Measurements from ENCODE around the gene TBL2.
"Not testable (repeated sequence)": the region's sequence is repeated elsewhere in the genome, so short reads cannot be mapped to it uniquely, and the experiment has no call there.

TBL2 gene

DNA sequence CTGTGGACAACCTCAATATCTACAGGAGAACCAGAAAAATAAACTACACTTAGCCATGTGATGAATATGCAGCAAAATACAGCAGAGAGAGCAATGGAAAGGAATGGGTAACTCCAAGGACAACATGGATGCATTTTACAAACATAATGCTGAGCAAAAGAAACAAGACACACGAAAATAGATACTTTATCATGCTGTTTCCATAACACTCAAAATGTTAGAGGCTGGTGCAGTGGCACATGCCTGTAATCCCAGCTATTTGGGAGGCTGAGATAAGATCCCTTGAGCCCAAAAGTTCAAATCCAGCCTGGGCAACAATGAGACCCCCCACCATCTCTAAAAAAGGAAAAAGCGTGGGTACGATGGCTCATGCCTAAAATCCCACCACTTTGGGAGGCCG, 29.2 kb downstream of the TBL2 start:
- no peak overlapping the region for H3K4me3 ChIP-seq (ENCODE audit: low read depth, low read length)
- no peak for DNase-seq (ENCODE audit: low read depth)
- TF ChIP-seq, protein P1, sequence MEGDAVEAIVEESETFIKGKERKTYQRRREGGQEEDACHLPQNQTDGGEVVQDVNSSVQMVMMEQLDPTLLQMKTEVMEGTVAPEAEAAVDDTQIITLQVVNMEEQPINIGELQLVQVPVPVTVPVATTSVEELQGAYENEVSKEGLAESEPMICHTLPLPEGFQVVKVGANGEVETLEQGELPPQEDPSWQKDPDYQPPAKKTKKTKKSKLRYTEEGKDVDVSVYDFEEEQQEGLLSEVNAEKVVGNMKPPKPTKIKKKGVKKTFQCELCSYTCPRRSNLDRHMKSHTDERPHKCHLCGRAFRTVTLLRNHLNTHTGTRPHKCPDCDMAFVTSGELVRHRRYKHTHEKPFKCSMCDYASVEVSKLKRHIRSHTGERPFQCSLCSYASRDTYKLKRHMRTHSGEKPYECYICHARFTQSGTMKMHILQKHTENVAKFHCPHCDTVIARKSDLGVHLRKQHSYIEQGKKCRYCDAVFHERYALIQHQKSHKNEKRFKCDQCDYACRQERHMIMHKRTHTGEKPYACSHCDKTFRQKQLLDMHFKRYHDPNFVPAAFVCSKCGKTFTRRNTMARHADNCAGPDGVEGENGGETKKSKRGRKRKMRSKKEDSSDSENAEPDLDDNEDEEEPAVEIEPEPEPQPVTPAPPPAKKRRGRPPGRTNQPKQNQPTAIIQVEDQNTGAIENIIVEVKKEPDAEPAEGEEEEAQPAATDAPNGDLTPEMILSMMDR (conservative IDR thresholded peaks at IDR 0.05; ENCODE audit: low read depth, low read length), result no peak

DNA sequence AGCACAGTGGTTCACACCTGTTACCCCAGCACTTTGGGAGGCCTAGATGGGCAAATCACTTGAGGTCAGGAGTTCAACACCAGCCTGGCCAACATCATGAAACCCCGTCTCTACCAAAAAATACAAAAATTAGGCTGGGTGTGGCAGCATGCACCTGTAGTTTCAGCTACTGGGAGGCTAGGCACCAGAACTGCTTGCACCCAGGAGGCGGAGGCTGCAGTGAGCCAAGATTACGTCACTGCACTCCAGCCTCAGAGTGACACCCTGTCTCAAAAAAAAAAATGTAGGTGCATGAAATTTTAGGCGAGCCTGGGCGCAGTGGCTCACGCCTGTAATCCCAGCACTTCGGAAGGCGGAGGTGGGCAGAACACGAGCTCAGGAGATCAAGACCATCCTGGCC, 30.5 kb downstream of the TBL2 start:
- H3K4me3 ChIP-seq (ENCODE audit: low read depth, low read length), result no peak overlapping the region
- TF ChIP-seq, protein P1 (conservative IDR thresholded peaks at IDR 0.05; ENCODE audit: low read depth, low read length), result no peak
- no peak for DNase-seq (ENCODE audit: low read depth)

DNA sequence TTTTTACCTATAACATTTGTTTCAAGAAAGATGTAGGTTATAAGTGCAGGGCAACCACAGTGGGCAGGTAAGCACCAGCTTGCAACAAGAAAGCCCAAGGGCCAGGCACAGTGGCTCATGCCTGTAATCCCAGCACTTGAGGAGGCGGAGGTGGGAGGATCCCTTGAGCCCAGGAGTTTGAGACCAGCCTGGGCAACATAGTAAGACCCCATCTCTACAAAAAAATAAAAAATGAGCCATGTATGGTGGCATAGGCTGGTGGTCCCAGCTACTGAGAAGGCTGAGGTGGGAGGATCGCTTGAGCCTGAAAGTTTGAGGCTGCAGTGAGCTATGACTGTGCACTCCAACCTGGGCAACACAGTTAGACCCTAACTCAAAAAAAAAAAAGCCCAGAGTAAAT, 33.7 kb downstream of the TBL2 start:
- TF ChIP-seq, protein P1 (conservative IDR thresholded peaks at IDR 0.05; ENCODE audit: low read depth, low read length), result no peak
- no peak for DNase-seq (ENCODE audit: low read depth)

DNA sequence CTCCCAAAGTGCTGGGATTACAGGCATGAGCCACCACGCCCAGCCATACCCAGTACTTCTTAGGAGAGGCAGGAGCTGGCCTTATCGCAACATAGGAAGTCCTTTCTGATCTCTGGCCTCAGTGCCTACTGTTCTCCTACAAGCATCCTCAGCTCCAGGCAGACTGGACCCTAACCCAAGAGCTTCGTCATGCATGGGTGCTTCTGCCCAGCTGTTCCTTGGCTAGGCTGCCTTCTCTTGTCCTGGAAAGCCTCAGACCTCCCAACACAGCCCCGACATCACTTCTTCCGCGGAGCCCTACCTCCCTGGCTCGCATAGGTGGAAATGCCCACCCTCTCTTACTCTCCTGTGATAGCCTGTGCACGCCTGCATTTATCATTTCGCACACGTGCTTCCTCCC, 36.7 kb downstream of the TBL2 start:
- no peak overlapping the region for H3K4me3 ChIP-seq (ENCODE audit: low read depth, low read length)
- no peak for DNase-seq (ENCODE audit: low read depth)
- TF ChIP-seq, protein P1 (conservative IDR thresholded peaks at IDR 0.05; ENCODE audit: low read depth, low read length), result no peak

More for the DNA sequence above, 33.7 kb downstream of the TBL2 start:
- no peak overlapping the region for H3K4me3 ChIP-seq (ENCODE audit: low read depth, low read length)

DNA sequence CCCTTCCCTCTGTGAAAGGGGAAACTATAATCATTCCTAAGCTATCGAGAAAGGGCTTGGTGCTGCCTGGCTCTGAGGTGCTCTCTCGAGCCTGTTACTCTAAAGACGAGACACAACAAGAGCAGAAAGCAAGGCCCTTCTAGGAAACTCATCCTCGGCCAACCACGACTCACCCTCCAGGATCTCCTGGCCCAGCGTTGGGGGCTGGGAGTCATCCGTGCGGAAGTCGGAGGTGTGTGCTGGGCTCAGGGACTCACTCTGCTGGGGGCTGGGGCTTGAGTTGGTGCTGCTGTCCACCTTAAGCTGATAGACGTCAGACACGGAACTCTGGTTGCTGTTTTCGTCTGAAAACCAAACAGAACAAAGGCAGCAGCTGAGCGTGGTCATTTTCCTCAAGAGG, 38.7 kb downstream of the TBL2 start:
- TF ChIP-seq, protein P1 (conservative IDR thresholded peaks at IDR 0.05; ENCODE audit: low read depth, low read length), result no peak
- no peak for DNase-seq (ENCODE audit: low read depth)

DNA sequence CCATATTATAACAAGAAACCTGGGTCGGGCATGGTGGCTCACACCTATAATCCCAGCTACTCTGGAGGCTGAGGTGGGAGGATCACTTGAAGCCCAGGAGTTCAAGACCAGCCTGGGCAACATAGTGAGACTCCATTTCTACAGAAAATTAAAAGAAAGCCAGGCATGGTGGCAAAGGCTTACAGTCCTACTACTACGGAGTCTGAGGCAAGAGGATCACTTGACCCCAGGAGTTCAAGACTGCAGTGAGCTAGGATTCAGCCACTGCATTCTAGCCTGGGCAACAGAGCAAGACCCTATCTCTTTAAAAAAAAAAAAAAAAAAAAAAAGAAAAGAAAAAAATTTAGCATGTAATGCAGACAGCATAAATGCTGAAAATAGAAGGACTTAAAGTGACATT, 39.9 kb downstream of the TBL2 start:
- not testable (repeated sequence) for H3K4me3 ChIP-seq (ENCODE audit: low read depth, low read length); DNase-seq (ENCODE audit: low read depth)

More for the DNA sequence above, 38.7 kb downstream of the TBL2 start:
- H3K4me3 ChIP-seq (ENCODE audit: low read depth, low read length), result no peak overlapping the region

DNA sequence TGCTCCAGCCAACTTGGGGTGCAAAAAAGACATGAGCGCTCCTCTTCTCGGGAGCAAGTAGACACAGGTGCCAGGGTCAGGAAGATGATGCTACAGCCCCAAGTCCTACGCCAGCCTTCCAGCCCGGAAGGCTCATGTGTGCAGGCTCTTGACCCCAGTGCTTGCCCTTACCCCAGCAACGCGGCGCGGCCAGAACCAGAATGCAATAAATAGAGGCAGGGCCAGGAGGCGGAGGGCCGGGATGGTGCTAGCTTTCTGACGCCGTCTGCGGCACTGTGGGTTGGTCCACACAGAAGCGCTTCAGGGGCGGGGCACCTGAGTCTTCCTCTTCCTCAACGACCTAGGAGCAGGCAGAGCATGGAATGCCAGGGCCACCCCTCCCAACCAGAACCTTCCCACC, 41.3 kb downstream of the TBL2 start:
- TF ChIP-seq, protein P1 (conservative IDR thresholded peaks at IDR 0.05; ENCODE audit: low read depth, low read length), result no peak
- H3K4me3 ChIP-seq (ENCODE audit: low read depth, low read length), result no peak overlapping the region
- no peak for DNase-seq (ENCODE audit: low read depth)

DNA sequence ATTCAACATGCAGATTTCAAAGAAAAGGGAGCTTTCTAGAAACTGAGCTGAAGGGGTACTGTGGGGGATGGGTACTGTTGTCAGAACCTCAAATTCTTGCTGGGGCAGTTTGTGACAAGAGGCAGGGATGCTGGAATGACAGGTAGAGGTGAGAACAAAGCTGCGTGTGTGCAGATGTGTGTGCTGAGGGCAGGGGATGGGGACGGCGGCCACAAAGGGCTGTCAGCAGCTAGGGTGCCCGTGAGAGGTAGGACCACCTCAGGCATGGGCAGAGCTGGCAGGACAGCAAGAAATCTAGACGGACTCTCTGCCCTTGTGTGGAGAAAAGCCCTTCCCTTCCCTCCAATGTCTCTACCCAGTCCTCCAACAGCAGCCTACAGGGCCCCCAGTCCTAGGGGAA, 41.9 kb downstream of the TBL2 start:
- DNase-seq (ENCODE audit: low read depth), result no peak
- H3K4me3 ChIP-seq (ENCODE audit: low read depth, low read length), result no peak overlapping the region
- TF ChIP-seq, protein P1 (conservative IDR thresholded peaks at IDR 0.05; ENCODE audit: low read depth, low read length), result no peak

DNA sequence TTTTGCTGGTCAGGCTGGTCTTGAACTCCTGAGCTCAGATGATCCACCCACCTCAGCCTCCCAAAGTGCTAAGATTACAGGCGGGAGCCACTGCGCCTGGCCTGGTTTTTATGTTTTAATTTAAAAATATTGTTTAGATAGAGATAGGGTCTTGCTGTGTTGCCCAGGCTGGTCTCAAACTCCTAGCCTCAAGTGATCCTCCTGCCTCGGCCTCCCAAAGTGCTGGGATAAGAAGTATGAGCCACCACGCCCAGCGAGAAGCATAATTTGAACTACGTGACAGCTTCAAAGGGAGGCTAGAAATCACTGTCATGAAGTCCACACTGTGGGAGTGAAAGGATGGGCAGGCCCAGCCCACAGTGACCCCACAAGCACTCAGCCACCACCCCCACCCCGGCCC, 42.5 kb downstream of the TBL2 start:
- DNase-seq (ENCODE audit: low read depth), result not testable (repeated sequence)

More for the DNA sequence above, 42.5 kb downstream of the TBL2 start:
- H3K4me3 ChIP-seq (ENCODE audit: low read depth, low read length), result not testable (repeated sequence)
